Tracheal epithelial cell (primary cell): ENCODE measurements around the gene ZC3H11A. TPM values are rescaled to one million over a fixed set of nuclear protein-coding genes. Genes with fewer than 3 reads are reported as not detected.

Source experiments
- total RNA-seq: library from RNA; depleted of rRNA; stranded (reverse); fragments of >200 nt; gene quantifications from 2 replicates; pipeline ENCODE4 v1.2.1, GENCODE V29; 2014

ZC3H11A gene
- total RNA-seq: 76.4 and 79.1 TPM in 2 replicates

GRCh38 chr1:203795441-203796235 lies at the start of gene ZC3H11A, which contains the start of gene ZBED6:
ZC3H11A (plus strand) TSS chr1:203795623; CDS start chr1:203817071, 21,448 bp downstream.
ZBED6 (plus strand) TSS chr1:203795623; CDS start chr1:203797523, 1,900 bp downstream.

GRCh38 chr1:203765029-203765837 lies 30.2 kb upstream of the ZC3H11A start, which contains the start of gene LAX1:
LAX1 (plus strand) TSS chr1:203765183; CDS start chr1:203765566, 383 bp downstream.

Other genes starting within 250 kb of the ZC3H11A start
- gene ATP2B4, start 168.8 kb upstream of the ZC3H11A start, total RNA-seq: 73.5 and 98.8 TPM in 2 replicates
- gene LAX1, start 30.4 kb upstream of the ZC3H11A start, total RNA-seq: under 0.01 TPM in 1 of 2 replicates, not detected in the other
- gene ZBED6, start within 50 bp of the ZC3H11A start, total RNA-seq: 8.3 and 10.6 TPM in 2 replicates
- 44.3 and 57.4 TPM in 2 replicates for gene SNRPE, start 66.0 kb downstream of the ZC3H11A start, total RNA-seq